Head of caudate nucleus (tissue), 42 donors: Measurements from ENCODE around the gene RTF2.
A peak's percentile ranks its signal among the peaks of the same experiment; 100 is the strongest.
"Not testable (repeated sequence)": the region's sequence is repeated elsewhere in the genome, so short reads cannot be mapped to it uniquely, and the experiment has no call there.

ENCODE experiments used
- DNase-seq, 42 donors: peaks; one replicate each; pipeline versions ENCODE4 v3.0.0 to v3.0.0-alpha.2; 2020 to 2021; ENCODE audit warnings: mixed read lengths in 7 of 42
- intact Hi-C: fragments of 100-400 bp; cut with DNase I; formaldehyde crosslinking; loops from one replicate; pipeline ENCODE4 v1.15.0; 2022

The RTF2 gene

DNA sequence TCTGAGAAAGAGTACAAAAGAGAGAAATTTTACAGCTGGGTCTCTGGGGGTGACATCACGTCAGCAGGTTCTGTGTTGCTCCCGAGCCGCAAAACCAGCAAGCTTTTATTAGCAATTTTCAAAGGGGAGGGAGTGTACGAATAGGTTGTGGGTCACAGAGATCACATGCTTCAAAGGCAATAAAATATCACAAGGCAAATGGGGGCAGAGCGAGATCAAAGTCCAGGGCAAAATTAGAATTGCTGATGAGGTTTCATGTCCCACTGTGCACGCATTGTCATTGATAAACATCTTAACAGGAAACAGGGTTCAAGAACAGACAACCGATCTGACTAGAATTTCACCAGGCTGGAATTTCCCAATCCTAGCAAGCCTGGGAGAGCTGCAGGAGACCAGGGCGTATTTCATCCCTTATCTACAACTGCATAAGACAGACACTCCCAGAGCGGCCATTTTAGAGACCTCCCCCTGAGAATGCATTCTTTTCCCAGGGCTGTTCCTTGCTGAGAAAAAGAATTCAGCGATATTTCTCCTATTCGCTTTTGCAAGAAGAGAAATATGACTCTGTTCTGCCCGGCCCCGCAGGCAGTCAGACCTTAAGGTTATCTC lies 52.4 kb downstream of the RTF2 start:
- intact Hi-C loops, DNase-seq: not testable (repeated sequence)

DNA sequence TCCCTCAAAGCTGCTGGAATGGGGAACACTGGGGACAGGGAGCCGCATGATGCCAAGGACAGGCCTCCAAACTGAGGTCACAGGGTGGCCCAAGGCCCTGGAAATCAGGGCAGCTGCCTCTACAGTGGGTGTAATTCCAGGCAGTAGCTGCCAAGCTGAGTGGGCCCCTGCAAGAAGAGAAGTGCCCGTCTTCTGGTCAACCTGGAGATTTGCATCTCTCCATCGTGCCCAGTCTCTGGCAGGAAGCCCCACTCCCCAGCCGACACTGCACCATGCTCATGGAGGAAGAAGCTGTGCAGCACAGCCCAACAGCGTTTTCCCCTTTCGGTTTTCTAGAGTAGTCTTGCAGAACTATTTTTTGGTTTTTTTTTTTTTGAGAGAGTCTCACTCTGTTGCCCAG lies 53.9 kb downstream of the RTF2 start:
- no peak for DNase-seq
- intact Hi-C loops: no loop called here

DNA sequence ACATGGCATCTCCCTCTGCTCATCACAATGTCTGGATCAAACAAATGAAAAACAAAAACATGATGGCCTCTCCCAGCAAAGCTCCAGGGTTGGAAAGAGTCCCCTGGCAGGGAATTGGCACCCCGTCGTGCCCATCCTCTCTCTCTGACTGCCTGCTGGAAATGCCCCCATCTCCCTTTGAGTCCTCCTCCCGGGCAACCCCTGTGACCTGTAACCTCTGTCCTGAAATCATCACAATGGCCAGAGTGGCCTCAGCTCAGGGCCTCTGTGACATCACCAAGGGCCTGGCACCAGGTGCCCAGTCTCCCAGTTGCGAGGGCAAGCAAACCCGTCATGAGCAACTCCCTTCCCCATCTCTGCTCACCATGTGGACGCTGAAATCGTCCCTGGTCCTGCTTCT lies 56.0 kb downstream of the RTF2 start, which contains the start of gene FAM209A:
TSS of gene FAM209A (plus strand) at position 301 of the 400 bp plus-strand sequence. CDS start at position 366, 65 bp downstream.
- DNase-seq, intact Hi-C loops: not testable (repeated sequence)

DNA sequence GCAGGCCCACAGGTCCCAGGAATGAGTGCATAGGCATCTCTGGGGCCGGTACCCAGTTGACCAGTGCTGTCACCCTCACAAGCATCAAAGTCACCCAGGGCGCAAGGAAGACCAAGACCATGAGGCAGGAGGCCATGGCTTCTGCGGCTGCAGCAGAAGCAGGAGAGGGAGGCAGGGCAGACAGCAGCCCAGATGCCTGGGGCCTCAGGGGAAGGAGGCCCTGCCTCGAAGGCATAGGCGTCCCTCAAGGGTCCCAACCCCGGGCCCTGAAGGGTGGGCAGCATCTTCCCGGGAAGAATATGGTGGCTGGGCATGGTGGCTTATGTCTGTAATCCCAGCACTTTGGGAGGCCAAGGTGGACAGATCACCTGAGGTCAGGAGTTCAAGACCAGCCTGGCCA lies 59.1 kb downstream of the RTF2 start:
- intact Hi-C loops: no loop called here
- DNase-seq: no peak

DNA sequence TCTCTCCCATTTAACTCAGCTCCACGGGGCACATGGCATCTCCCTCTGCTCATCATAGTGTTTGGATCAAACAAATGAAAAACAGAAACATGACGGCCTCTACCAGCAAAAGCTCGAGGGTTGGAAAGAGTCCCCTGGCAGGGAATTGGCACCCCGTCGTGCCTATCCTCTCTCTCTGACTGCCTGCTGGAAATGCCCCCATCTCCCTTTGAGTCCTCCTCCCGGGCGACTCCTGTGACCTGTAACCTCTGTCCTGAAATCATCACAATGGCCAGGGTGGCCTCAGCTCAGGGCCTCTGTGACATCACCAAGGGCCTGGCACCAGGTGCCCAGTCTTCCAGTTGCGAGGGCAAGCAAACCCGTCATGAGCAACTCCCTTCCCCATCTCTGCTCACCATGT lies 64.5 kb downstream of the RTF2 start, which contains the start of gene FAM209B:
TSS of gene FAM209B (plus strand) at position 301 of the 400 bp plus-strand sequence. CDS start at position 397, 96 bp downstream.
- intact Hi-C loops, DNase-seq: not testable (repeated sequence)

DNA sequence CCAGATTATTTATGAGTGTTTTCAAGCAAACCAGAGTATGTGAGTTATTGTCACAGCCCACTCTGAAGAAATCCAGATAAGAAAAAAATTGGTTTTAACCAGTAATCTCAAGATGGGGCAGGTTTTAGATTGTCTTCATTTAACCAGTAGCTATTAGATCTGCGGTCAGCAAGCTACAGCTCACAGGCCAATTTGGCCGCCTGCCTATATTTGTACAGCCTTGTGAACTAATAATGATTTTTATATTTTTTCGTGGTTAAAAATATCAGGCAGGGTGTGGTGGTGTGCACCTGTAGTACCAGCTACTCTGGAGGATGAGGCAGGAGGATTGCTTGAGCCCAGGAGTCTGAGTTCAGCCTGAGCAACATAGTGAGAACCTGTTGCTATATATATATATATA lies 69.6 kb downstream of the RTF2 start:
- intact Hi-C loops: no loop called here

DNA sequence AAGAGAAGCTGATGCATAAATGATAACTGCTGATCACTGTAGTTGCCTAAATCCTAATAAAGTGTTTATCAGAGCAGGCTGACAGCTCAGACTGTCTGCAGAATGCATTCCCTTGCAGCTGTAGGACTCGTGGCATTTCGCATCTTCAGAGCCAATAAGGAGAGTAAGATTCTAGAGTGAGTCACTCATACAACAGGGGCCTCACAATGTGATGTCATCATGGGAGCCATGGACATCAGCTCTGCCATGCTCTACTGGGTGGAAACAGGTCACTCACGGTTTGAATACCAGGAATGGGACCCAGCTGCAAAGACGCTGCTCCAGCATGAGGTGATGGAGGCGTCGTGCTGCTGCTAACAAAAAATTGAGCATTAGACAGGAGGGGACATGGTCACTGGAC lies 72.0 kb downstream of the RTF2 start:
- intact Hi-C loops: no loop called here
- no peak for DNase-seq

More for the DNA sequence above, 69.6 kb downstream of the RTF2 start:
- DNase-seq: no peak

DNA sequence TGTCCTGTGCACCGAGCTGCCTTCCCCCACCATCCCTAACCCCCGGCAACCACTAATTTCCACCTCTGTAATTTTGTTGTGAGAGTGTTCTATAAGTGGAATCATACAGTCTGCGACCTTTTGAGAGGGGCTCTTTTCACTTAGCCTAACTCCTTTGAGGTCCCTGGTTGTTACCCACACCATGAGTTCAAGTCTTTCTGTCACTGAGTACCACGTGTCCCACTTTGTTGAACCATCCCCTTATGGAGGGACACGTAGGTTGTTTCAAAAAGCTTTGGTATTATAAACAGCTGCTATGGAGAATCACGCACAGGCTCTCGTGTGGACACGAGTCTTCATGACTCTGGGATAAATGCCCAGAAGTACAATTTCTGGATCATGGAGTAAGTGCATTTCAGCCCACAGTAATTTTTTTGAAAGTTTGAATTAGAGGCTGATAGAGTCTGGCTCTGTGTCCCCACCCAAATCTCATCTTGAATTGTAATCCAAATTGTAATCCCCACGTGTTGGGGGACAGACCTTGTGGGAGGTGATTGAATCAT lies 74.1 kb downstream of the RTF2 start:
- intact Hi-C loops: no loop called here
- DNase-seq: no peak

DNA sequence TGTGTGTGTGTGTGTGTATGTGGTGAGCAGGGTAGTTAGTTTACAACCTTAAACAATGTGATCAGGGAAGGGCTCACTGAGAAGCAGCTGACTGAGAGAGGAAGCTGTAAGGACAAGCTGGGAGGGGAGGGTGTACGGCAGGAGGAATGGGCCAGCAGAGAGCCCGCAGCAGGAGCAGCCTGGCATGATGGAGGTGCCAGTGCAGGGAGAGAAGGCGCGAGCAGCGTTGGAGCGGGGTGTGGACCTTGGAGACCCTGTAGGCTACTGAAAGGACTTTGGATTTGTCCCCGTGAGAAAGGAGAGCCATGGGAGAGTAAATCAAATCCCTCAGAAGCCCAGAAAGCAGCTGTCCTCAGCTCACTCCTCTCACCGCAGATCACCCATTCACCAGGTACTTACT lies 83.1 kb downstream of the RTF2 start:
- DNase-seq: peak in 1 of 42 donors; percentile 26
- intact Hi-C loops: loop anchor here (10.0 kb wide), 2 partner anchors 513 to 793 kb away; no protein-coding TSS in a partner anchor

DNA sequence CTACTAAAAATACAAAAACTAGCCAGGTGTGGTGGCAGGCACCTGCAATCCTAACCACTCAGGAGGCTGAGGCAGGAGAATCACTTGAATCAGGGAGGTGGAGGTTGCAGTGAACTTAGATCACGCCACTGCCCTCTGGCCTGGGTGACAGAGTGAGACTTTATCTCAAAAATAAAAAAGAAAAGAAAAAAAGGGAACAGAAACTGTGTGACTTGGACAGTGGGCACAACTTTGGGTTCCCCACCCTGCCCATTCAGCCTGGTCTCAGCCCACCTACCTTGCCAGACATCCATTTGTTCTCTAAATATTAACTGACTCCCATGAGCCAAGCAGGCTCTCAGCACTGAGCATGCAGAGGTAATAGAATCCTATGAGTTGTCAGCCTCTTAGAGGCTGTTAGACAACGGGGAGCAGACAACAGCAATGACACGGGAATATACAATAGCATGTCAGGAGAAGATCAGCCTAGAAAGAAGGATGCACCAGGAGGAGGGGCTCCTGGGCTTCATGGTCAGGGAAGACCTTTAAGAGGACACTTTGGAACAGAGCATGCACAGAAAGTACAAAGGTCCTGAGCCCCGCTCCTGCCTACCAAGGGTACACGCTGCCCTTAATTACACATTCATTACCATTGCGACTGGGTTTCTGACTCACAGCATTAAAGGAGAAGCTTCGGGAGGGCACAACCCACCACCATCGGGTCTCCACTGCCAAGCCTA lies 84.6 kb downstream of the RTF2 start:
- intact Hi-C loops: loop anchor here (10.0 kb wide), 2 partner anchors 512 to 792 kb away; no protein-coding TSS in a partner anchor

DNA sequence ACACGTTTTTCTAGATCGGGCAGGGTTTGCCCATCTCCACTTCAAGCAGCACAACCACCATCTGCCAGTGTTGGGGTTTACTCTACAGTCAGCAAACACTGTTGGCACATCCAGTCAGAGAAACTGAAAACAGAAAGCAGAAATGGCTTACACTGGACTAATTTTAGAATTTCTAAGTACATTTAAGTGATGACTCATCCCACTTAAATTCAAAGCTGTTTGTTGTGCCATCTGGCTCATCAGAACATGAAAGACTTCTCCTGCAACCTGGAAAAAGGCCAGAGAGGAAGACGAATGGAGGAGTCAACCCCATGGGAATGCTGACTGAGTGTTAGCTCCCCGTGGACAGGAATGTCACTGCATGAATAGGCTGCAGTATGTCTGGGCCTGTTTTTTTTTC lies 86.4 kb downstream of the RTF2 start:
- intact Hi-C loops: loop anchor here (10.0 kb wide), 2 partner anchors 510 to 790 kb away; no protein-coding TSS in a partner anchor
- peak in 25 of 42 donors; percentile 4 to 81 (median 35) for DNase-seq

More for the DNA sequence above, 84.6 kb downstream of the RTF2 start:
- no peak for DNase-seq

DNA sequence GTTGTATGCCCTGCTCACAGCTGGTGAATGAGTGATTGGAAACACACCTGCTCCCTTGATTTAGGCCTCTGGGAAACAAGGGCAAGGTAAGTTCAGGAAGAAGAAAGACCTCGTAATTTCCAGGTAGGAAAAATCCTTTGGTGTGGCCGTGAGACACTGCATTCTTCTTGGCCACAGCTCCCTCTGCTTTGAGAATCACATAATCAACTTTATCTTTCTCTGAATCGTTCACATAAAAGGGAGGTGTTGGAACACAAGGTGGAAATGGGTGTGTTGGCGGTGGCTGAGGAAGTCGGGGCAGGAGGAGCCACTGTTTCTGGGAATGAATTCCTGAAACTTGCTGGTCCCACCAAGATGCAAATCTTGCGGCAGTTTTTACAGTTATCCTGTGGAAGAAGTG lies 90.5 kb downstream of the RTF2 start:
- DNase-seq: no peak
- intact Hi-C loops: loop anchor here (10.0 kb wide), 2 partner anchors 506 to 786 kb away; no protein-coding TSS in a partner anchor

DNA sequence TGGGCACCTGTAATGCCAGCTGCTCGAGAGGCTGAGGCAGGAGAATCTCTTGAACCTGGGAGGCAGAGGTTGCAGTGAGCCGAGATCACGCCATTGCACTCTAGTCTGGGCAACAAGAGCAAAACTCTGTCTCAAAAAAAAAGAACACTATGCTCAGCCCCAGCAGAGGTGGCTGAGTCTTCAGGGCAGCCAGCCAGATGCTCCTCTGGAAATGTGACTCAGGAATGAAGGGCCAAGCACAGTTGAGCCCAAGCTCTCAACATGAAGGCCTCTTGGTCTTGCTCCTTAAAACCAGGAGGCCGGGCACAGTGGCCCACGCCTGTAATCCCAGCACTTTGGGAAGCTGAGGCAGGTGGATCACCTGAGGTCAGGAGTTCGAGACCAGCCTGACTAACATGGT lies 96.1 kb downstream of the RTF2 start:
- DNase-seq, intact Hi-C loops: not testable (repeated sequence)

DNA sequence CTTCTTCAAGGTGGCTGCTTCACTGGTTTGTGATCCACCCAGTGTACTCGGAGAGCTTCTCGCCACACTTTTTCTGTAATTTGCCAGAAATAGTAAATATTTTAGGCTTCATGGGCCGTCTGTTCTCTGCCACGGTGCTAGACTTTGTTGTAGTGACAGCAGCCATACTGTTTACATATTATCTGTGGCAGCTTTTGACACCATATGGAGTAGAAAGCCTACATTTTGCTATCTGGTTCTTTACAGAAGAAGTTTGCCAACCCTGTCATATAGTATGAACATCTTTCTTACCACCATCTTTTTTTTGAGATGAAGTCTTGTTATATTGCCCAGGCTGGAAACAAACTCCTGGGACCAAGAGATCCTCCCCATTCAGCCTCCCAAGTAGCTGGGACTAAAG lies 97.1 kb downstream of the RTF2 start:
- intact Hi-C loops: no loop called here
- DNase-seq: no peak

DNA sequence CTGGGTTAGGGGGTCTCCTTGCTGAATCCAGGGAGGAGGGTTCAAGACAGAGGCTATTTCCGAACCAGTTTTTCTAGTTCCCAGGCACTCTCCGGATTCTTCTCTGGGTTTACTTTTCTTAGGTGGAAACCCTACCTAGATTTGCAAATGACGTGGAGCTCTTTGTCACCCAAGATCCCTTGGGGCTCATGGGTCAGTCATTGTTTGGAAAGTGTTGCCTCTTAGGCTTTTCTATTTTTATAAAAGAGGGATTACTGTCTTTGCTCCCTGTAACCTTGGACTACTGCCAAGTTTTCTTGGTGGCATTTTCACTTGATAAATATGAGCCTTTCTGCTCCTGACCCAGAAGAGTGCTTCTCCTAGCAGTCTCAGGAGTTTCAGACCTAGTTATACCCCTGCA lies 98.2 kb downstream of the RTF2 start:
- intact Hi-C loops: no loop called here

More for the DNA sequence above, 98.2 kb downstream of the RTF2 start:
- no peak for DNase-seq
